Large intestine (tissue), 3 donors: Measurements from ENCODE around the gene TMPRSS6. TPM values are rescaled to one million over a fixed set of nuclear protein-coding genes. Genes with fewer than 3 reads are reported as not detected.

Experiments
- DNase-seq, 2 donors: peaks; one replicate each; pipeline versions ENCODE4 v3.0.0 to v3.0.0-alpha.2; 2013
- H3K27ac ChIP-seq: one replicate; pipeline ENCODE4 v1.5.1; 2013; ENCODE audit warnings: low read length
- H3K27me3 ChIP-seq: 2 replicates; pipeline ENCODE4 v1.6.1; 2013; ENCODE audit warnings: low read length; ENCODE audit not compliant: control insufficient read depth, insufficient read depth
- H3K36me3 ChIP-seq: 2 replicates; pipeline ENCODE4 v1.6.1; 2013; ENCODE audit warnings: low read length; ENCODE audit not compliant: control insufficient read depth, insufficient read depth
- H3K4me1 ChIP-seq: one replicate; pipeline ENCODE4 v1.6.1; 2013; ENCODE audit warnings: low read length; ENCODE audit not compliant: control insufficient read depth, insufficient read depth
- H3K4me3 ChIP-seq: one replicate; pipeline ENCODE4 v1.5.1; 2013; ENCODE audit warnings: low read length
- H3K9me3 ChIP-seq: one replicate; pipeline ENCODE4 v1.6.1; 2013; ENCODE audit warnings: mild to moderate bottlenecking, low read depth, low read length, moderate library complexity; ENCODE audit not compliant: control insufficient read depth
- WGBS: methylation state at CpG from one replicate; pipeline ENCODE4 v1.1.5; 2013; ENCODE audit warnings: low lambda C conversion rate; ENCODE audit not compliant: insufficient coverage; 5-methylcytosine and 5-hydroxymethylcytosine counted together
- polyA plus RNA-seq: library from polyadenylated mRNA; unstranded; fragments of 120-200 nt; gene quantifications from one replicate; pipeline ENCODE4 v1.2.1, GENCODE V29; 2013

TMPRSS6 gene
- polyA plus RNA-seq, 1 donor, result 3.8 TPM

- no peak for DNase-seq
- H3K27me3 ChIP-seq, result no peaks in the 10 kb centered on the region
- H3K9me3 ChIP-seq, result no peaks in the 10 kb centered on the region
- H3K27ac ChIP-seq, result no peak overlapping the region
- peaks cover 20% of the 10 kb centered on the region for H3K36me3 ChIP-seq
- WGBS, result no CpG with 5 or more reads among the region's 25 CpGs
- peaks cover 21% of the 10 kb centered on the region for H3K4me1 ChIP-seq
- H3K4me3 ChIP-seq, result peak overlapping the region; percentile 38
These were observed 56.9 kb downstream of the TMPRSS6 start for GRCh38 chr22:37052386-37053309.

GRCh38 chr22:37051391-37052385 is 57.8 kb downstream of the TMPRSS6 start, which contains the start of gene KCTD17:
Gene KCTD17, plus strand, starts transcription at chr22:37051742. Its CDS starts 19 bp downstream, at chr22:37051761.
- Histone ChIP-seq H3K36me3 (peaks cover 11% of the 10 kb centered on the region), H3K4me1 (peaks cover 21% of the 10 kb centered on the region), H3K9me3 (no peaks in the 10 kb centered on the region), H3K27ac (no peak within 1 kb of the TSS), H3K27me3 (no peaks in the 10 kb centered on the region), H3K4me3 (peak within 1 kb of the TSS; percentile 38)
- peak in 1 of 2 donors; percentile 66 for DNase-seq
- WGBS, result no CpG with 5 or more reads among the region's 89 CpGs

GRCh38 chr22:37050913-37051312 is 58.6 kb downstream of the TMPRSS6 start:
- no peak for DNase-seq
- Histone ChIP-seq H3K9me3 (no peaks in the 10 kb centered on the region), H3K27me3 (no peaks in the 10 kb centered on the region), H3K27ac (no peak overlapping the region), H3K4me3 (no peak overlapping the region), H3K36me3 (peaks cover 5% of the 10 kb centered on the region), H3K4me1 (peaks cover 21% of the 10 kb centered on the region)
- no CpG with 5 or more reads among the region's 6 CpGs for WGBS

GRCh38 chr22:37049224-37049623 is 60.3 kb downstream of the TMPRSS6 start:
- Histone ChIP-seq H3K27me3 (no peaks in the 10 kb centered on the region), H3K36me3 (no peaks in the 10 kb centered on the region), H3K27ac (no peak overlapping the region), H3K4me1 (peaks cover 29% of the 10 kb centered on the region), H3K4me3 (no peak overlapping the region), H3K9me3 (no peaks in the 10 kb centered on the region)
- no peak for DNase-seq
- WGBS, result no CpG with 5 or more reads among the region's 2 CpGs

GRCh38 chr22:37048133-37048532 is 61.4 kb downstream of the TMPRSS6 start:
- Histone ChIP-seq H3K36me3 (no peaks in the 10 kb centered on the region), H3K27ac (no peak overlapping the region), H3K9me3 (no peaks in the 10 kb centered on the region), H3K4me3 (no peak overlapping the region), H3K27me3 (no peaks in the 10 kb centered on the region), H3K4me1 (peaks cover 30% of the 10 kb centered on the region)
- no peak for DNase-seq
- WGBS, result no CpG with 5 or more reads among the region's 6 CpGs

GRCh38 chr22:37047006-37047405 is 62.5 kb downstream of the TMPRSS6 start:
- H3K9me3 ChIP-seq, result no peaks in the 10 kb centered on the region
- H3K27ac ChIP-seq, result no peak overlapping the region
- DNase-seq, result no peak
- H3K36me3 ChIP-seq, result no peaks in the 10 kb centered on the region
- H3K4me1 ChIP-seq, result peaks cover 34% of the 10 kb centered on the region
- no CpG with 5 or more reads among the region's 7 CpGs for WGBS
- no peaks in the 10 kb centered on the region for H3K27me3 ChIP-seq
- no peak overlapping the region for H3K4me3 ChIP-seq

- Histone ChIP-seq H3K27me3 (no peaks in the 10 kb centered on the region), H3K9me3 (no peaks in the 10 kb centered on the region), H3K27ac (no peak overlapping the region), H3K4me3 (no peak overlapping the region), H3K4me1 (peaks cover 34% of the 10 kb centered on the region), H3K36me3 (no peaks in the 10 kb centered on the region)
- no peak for DNase-seq
- no CpG with 5 or more reads among the region's 6 CpGs for WGBS
These were observed 62.9 kb downstream of the TMPRSS6 start for GRCh38 chr22:37046589-37046988.

GRCh38 chr22:37045958-37046357 is 63.6 kb downstream of the TMPRSS6 start:
- H3K9me3 ChIP-seq, result no peaks in the 10 kb centered on the region
- peaks cover 38% of the 10 kb centered on the region for H3K4me1 ChIP-seq
- H3K4me3 ChIP-seq, result no peak overlapping the region
- WGBS, result 78% methylated on average over 1 of the region's 4 CpGs
- no peaks in the 10 kb centered on the region for H3K36me3 ChIP-seq
- no peak overlapping the region for H3K27ac ChIP-seq
- H3K27me3 ChIP-seq, result no peaks in the 10 kb centered on the region
- no peak for DNase-seq

- H3K4me3 ChIP-seq, result no peak overlapping the region
- peaks cover 45% of the 10 kb centered on the region for H3K4me1 ChIP-seq
- no CpG with 5 or more reads among the region's 9 CpGs for WGBS
- H3K36me3 ChIP-seq, result no peaks in the 10 kb centered on the region
- peak in 1 of 2 donors; percentile 63 for DNase-seq
- no peaks in the 10 kb centered on the region for H3K9me3 ChIP-seq
- H3K27me3 ChIP-seq, result no peaks in the 10 kb centered on the region
- peak overlapping the region; percentile 97 for H3K27ac ChIP-seq
These were observed 64.6 kb downstream of the TMPRSS6 start for GRCh38 chr22:37044634-37045625.
